Activated CD4-positive, alpha-beta T cell treated with anti-CD3 and anti-CD28 coated beads, Interleukin-10, Interleukin-2, amounts not matched to agents 100 ng/mL and 50 ng/mL, durations not matched to agents 16 hours and 8 hours (primary cell): ENCODE measurements around the gene CDK17.
"Not testable (repeated sequence)": the region's sequence is repeated elsewhere in the genome, so short reads cannot be mapped to it uniquely, and the experiment has no call there.

ENCODE experiments used
- DNase-seq: peaks from one replicate; pipeline ENCODE4 v3.0.0-alpha.2; 2020

Gene CDK17

GRCh38 chr12:96399919-96400630 lies at the start of gene CDK17:
CDK17 (minus strand) TSS chr12:96400439; CDS start chr12:96334836, 65,603 bp downstream.
- DNase-seq, result peak; percentile 90

GRCh38 chr12:96448300-96448699 lies 48.1 kb upstream of the CDK17 start:
- DNase-seq, result no peak

GRCh38 chr12:96447256-96447655 lies 47.0 kb upstream of the CDK17 start:
- DNase-seq, result no peak

- DNase-seq, result peak; percentile 93
Observed at GRCh38 chr12:96445691-96446583, 45.7 kb upstream of the CDK17 start.

GRCh38 chr12:96444399-96444798 lies 44.2 kb upstream of the CDK17 start:
- no peak for DNase-seq

GRCh38 chr12:96442906-96443305 lies 42.7 kb upstream of the CDK17 start:
- no peak for DNase-seq

GRCh38 chr12:96441816-96442215 lies 41.6 kb upstream of the CDK17 start:
- DNase-seq, result no peak

GRCh38 chr12:96438330-96438729 lies 38.1 kb upstream of the CDK17 start:
- no peak for DNase-seq

GRCh38 chr12:96437171-96437445 lies 36.9 kb upstream of the CDK17 start:
- DNase-seq, result no peak

GRCh38 chr12:96436366-96437170 lies 36.3 kb upstream of the CDK17 start:
- no peak for DNase-seq

GRCh38 chr12:96434107-96434506 lies 33.9 kb upstream of the CDK17 start:
- DNase-seq, result peak; percentile 93

- DNase-seq, result not testable (repeated sequence)
Observed at GRCh38 chr12:96432496-96433321, 32.5 kb upstream of the CDK17 start.

- DNase-seq, result no peak
Observed at GRCh38 chr12:96431067-96431466, 30.8 kb upstream of the CDK17 start.

GRCh38 chr12:96427269-96427729 lies 27.1 kb upstream of the CDK17 start:
- peak; percentile 76 for DNase-seq

GRCh38 chr12:96425951-96426350 lies 25.7 kb upstream of the CDK17 start:
- DNase-seq, result peak; percentile 53

- peak; percentile 80 for DNase-seq
Observed at GRCh38 chr12:96425321-96425720, 25.1 kb upstream of the CDK17 start.

GRCh38 chr12:96424601-96425000 lies 24.4 kb upstream of the CDK17 start:
- no peak for DNase-seq

GRCh38 chr12:96422192-96422591 lies 22.0 kb upstream of the CDK17 start:
- no peak for DNase-seq

- peak; percentile 20 for DNase-seq
Observed at GRCh38 chr12:96421014-96421413, 20.8 kb upstream of the CDK17 start.

- no peak for DNase-seq
Observed at GRCh38 chr12:96420277-96420835, 20.1 kb upstream of the CDK17 start.

- peak; percentile 63 for DNase-seq
Observed at GRCh38 chr12:96419576-96420276, 19.5 kb upstream of the CDK17 start.
